ENCODE data around the gene TAF8.

Gene TAF8

GRCh38 chr6:42123379-42124103 lies 73.2 kb downstream of the TAF8 start:
- no peak for DNase-seq (ENCODE audit: low read depth in 2 of 2)

DNA sequence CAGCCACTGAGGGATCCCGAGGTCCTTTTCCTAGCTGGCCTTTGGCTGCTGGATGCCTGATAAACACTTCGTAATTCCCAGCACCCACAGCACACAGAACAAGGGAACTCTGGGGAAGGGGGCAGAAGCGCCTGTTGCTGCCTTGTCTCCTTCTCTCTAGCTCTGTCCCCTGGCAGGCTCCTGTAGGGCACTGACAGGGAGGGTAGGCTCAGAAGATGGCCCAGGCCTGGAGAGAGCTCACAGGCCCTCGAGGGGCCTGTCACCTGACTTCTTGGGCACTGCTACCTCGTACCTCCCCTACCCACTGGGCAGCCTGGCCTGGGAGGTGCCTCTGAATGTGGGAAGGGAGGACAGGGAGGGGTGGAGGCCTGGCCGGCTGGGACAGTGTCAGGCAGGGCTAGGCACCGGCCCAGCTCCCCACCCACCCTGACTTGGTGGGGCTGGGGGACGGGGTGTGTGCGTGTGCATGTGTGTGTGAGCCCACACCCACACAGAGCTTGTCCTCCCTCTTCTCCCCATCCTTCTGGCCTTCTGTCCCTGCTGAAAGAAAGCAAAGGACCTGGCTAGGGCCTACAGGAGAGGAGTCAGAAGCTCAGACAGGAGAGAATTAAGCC lies 74.0 kb downstream of the TAF8 start:
- DNase-seq (ENCODE audit: low read depth in 2 of 2): no peak

GRCh38 chr6:42125231-42125630 lies 74.9 kb downstream of the TAF8 start:
- no peak for DNase-seq (ENCODE audit: low read depth in 2 of 2)

GRCh38 chr6:42125663-42126062 lies 75.3 kb downstream of the TAF8 start:
- DNase-seq (ENCODE audit: low read depth in 2 of 2): no peak

GRCh38 chr6:42128460-42129359 lies 78.4 kb downstream of the TAF8 start:
- no peak for DNase-seq (ENCODE audit: low read depth in 2 of 2)

- DNase-seq (ENCODE audit: low read depth in 2 of 2): no peak
Observed at GRCh38 chr6:42129360-42129676, 79.0 kb downstream of the TAF8 start.

DNA sequence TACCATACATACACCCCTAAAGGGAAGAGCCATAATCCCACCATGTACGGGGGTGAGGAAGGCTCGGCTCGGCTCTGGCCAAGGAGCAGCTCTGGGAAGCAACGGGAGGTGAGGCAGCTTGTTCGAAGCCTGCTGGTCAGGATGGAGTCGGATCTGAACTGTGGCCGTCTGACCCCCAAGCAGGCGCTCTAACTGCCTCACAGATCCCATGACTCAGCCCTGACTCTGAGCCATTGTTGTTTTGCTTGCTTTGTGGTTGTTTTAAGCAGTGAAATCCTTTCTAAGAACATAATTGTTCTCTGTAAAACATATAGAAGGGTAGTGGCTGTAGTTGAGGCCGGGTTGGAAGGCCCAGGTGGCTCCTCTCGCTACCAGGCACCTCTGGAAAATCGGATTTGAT lies 81.2 kb downstream of the TAF8 start:
- DNase-seq (ENCODE audit: low read depth in 2 of 2): no peak

- no peak for DNase-seq (ENCODE audit: low read depth in 2 of 2)
Observed at GRCh38 chr6:42133926-42134325, 83.6 kb downstream of the TAF8 start.

GRCh38 chr6:42135161-42135560 lies 84.8 kb downstream of the TAF8 start:
- no peak for DNase-seq (ENCODE audit: low read depth in 2 of 2)

- no peak for DNase-seq (ENCODE audit: low read depth in 2 of 2)
Observed at GRCh38 chr6:42135722-42136121, 85.4 kb downstream of the TAF8 start.

DNA sequence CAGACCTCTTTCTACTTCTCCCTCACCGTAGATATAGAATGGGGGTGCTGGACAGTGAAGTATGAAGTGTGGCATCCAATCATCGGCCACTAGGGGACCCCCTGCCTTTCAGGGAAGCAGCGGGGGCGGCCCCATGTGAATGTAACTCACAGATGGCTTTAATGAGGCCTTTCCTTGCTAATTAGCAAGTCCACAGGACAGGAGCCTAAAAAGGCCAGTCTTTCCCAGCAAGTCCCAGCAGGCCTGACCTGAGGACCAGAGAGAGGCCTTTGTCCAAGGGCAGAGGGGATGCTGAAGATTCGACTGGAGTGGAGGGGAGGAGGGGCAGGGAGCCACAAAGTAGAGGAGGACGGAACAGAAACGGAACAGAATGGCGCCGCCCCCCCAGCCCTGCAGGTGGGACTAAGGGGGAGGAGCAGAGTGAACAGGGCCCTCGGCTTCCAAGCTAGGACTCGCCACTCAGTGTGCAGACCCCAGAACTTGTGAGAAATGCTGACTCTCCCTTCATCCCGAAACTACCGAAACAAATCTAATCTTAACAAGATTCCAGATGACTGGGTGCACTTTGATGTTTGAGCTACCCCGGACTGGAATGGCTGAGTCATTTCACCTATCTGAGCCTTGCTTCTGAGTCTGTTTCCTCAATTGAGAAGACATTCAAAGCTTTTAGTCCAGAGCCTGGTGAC lies 86.3 kb downstream of the TAF8 start:
- peak; percentile 29 to 34 for DNase-seq (ENCODE audit: low read depth in 2 of 2)
